Measurements from ENCODE around the gene FRMPD4. TPM values are rescaled to one million over a fixed set of nuclear protein-coding genes. Genes with fewer than 3 reads are reported as not detected.

FRMPD4 gene
- polyA plus RNA-seq, 6 donors from 2014 or later = not detected

- H3K36me3 Mint-ChIP-seq = no peaks in the 10 kb centered on the region
- H3K27me3 Mint-ChIP-seq = peaks cover 0 to 28% (median 0%) of the 10 kb centered on the region in 3 donors
- ATAC-seq (ENCODE audit: low read depth in 2 of 2) (no peak), DNase-seq (no peak)
- no peak overlapping the region for H3K27ac Mint-ChIP-seq
- H3K4me3 Mint-ChIP-seq = no peak overlapping the region
- no peaks in the 10 kb centered on the region for H3K4me1 Mint-ChIP-seq
- peaks cover 0 to 9% (median 0%) of the 10 kb centered on the region in 7 donors for H3K9me3 Mint-ChIP-seq
Observed at GRCh38 chrX:12322031-12322430, 183.8 kb downstream of the FRMPD4 start.

DNA sequence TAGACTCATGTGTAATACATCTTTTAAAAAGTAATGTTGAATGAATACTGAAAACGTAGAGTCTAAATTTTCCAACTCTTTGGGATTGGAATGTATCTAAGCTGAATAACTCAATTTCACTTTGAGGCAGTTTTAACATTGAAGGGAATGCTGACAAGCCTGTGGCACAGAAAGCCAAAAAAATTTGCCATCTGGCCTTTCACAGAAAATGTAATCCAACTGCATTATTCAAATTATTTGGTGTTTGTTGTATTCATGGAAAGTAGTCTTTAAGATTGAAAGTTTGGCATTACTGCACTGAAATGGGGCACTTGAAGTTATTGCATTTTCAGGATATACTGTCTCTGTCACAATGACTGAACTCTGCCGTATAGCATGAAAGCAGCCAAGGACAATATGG lies 186.9 kb downstream of the FRMPD4 start:
- DNase-seq (no peak), ATAC-seq (ENCODE audit: low read depth in 2 of 2) (no peak)
- Mint-ChIP-seq H3K4me3 (no peak overlapping the region), H3K36me3 (no peaks in the 10 kb centered on the region), H3K9me3 (peaks cover 0 to 9% (median 0%) of the 10 kb centered on the region in 7 donors), H3K27ac (no peak overlapping the region), H3K4me1 (no peaks in the 10 kb centered on the region), H3K27me3 (peaks cover 0 to 26% (median 4%) of the 10 kb centered on the region in 3 donors)

DNA sequence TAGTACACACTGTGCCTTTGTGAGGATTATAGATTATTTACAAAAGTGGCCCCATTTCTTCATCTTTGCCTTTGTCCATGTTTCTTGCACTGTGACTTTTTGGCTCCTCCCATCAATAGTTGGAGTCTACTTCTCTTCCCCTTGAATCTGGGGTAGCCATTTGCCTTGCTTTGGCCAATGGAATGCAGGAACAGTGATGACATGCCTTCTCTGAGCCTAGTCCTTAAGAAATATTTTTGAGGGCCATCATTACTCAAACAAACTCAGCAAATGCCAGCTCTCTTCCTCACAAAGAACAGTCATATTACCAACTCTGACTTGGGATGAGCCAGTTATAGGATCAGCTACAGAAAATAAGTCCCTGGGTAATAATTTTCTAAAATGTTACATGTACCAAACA lies 189.6 kb downstream of the FRMPD4 start:
- no peak for ATAC-seq (ENCODE audit: low read depth in 2 of 2)

DNA sequence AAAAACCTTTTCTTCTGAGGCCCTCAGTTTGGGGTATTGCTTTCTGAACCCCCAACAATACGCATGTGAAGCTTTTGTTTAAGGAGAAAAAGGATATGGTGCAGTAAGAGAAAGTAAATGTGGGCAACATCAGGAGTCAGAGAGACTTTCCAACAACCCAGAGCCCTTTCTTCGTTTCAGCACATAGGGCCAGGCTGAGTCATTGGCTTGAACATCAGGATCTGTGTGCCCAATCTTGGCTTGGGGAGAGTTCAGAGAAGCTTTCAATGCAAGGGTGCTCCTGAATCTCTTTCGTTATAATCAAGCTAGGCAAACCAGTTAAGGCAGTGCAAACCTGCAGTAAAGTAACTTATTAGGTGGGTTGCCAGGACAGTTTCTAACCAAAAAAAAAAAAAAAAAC lies 191.2 kb downstream of the FRMPD4 start:
- H3K4me1 Mint-ChIP-seq = no peaks in the 10 kb centered on the region
- no peak for DNase-seq
- H3K36me3 Mint-ChIP-seq = no peaks in the 10 kb centered on the region
- no peak for ATAC-seq (ENCODE audit: low read depth in 2 of 2)
- peaks cover 0 to 4% (median 0%) of the 10 kb centered on the region in 7 donors for H3K9me3 Mint-ChIP-seq
- no peak overlapping the region for H3K27ac Mint-ChIP-seq
- peaks cover 0 to 17% (median 4%) of the 10 kb centered on the region in 3 donors for H3K27me3 Mint-ChIP-seq
- H3K4me3 Mint-ChIP-seq = no peak overlapping the region

More for the DNA sequence above, 189.6 kb downstream of the FRMPD4 start:
- Mint-ChIP-seq H3K4me1 (no peaks in the 10 kb centered on the region), H3K27ac (no peak overlapping the region), H3K27me3 (peaks cover 0 to 17% (median 4%) of the 10 kb centered on the region in 3 donors), H3K4me3 (no peak overlapping the region), H3K9me3 (peaks cover 0 to 4% (median 0%) of the 10 kb centered on the region in 7 donors), H3K36me3 (no peaks in the 10 kb centered on the region)
- DNase-seq = no peak

GRCh38 chrX:12330841-12331240 lies 192.6 kb downstream of the FRMPD4 start:
- ATAC-seq (ENCODE audit: low read depth in 2 of 2) (no peak), DNase-seq (no peak)
- Mint-ChIP-seq H3K4me3 (no peak overlapping the region), H3K27me3 (peaks cover 0 to 17% (median 4%) of the 10 kb centered on the region in 3 donors), H3K4me1 (no peaks in the 10 kb centered on the region), H3K9me3 (peaks cover 0 to 6% (median 0%) of the 10 kb centered on the region in 7 donors), H3K36me3 (no peaks in the 10 kb centered on the region), H3K27ac (no peak overlapping the region)

- Mint-ChIP-seq H3K9me3 (peaks cover 0 to 6% (median 0%) of the 10 kb centered on the region in 7 donors), H3K27ac (no peak overlapping the region), H3K4me1 (no peaks in the 10 kb centered on the region), H3K27me3 (peaks cover 0 to 20% (median 11%) of the 10 kb centered on the region in 3 donors), H3K36me3 (no peaks in the 10 kb centered on the region), H3K4me3 (no peak overlapping the region)
- DNase-seq = no peak
- ATAC-seq (ENCODE audit: low read depth in 2 of 2) = no peak
Observed at GRCh38 chrX:12332786-12333347, 194.6 kb downstream of the FRMPD4 start.

DNA sequence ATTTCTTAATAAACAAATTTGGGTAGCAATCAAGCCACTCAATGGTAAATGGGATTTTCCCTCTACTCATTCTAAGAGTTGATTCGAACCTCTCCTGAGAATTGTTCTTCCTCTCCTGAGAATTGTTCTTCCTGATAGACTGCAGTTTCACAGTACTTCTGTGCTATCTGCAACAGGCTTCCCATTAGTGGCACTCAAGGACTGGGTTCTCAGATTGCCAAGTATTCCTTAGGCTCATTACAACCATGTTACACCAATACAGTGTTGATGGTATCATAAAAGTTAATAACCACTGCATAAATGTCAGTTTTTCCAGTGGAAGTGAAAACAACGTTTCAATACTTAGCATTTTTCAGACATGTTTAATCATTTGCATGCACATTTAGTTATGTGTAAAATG lies 201.6 kb downstream of the FRMPD4 start:
- DNase-seq (no peak), ATAC-seq (ENCODE audit: low read depth in 2 of 2) (no peak)
- Mint-ChIP-seq H3K27me3 (peaks cover 7 to 39% (median 7%) of the 10 kb centered on the region in 3 donors), H3K4me3 (no peak overlapping the region), H3K9me3 (peaks cover 0 to 7% (median 2%) of the 10 kb centered on the region in 7 donors), H3K27ac (no peak overlapping the region), H3K36me3 (no peaks in the 10 kb centered on the region), H3K4me1 (no peaks in the 10 kb centered on the region)

- Mint-ChIP-seq H3K4me1 (no peaks in the 10 kb centered on the region), H3K27ac (no peak overlapping the region)
- no peak for ATAC-seq (ENCODE audit: low read depth in 2 of 2)
Observed at GRCh38 chrX:12344954-12345353, 206.7 kb downstream of the FRMPD4 start.

DNA sequence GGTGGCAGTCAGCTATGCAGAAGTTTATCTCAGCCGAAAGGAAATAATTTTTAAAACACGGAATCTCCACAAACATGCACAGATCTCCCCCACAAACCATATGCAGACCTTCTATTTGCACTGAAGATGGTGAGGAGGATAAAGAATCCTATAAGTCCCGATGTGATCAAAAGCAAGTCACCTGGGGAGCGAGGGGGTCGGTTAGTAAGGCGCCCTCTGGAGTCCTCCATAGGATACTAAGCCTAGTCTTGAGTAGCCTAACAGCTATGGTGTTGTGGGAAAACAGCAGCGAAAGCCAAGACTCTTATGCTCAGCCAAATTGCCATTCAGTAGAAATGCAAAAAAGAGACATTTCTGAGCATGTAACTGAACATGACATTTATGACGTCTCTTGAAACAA lies 210.9 kb downstream of the FRMPD4 start:
- Mint-ChIP-seq H3K4me1 (no peaks in the 10 kb centered on the region), H3K36me3 (no peaks in the 10 kb centered on the region), H3K27me3 (peaks cover 0 to 12% (median 0%) of the 10 kb centered on the region in 3 donors), H3K4me3 (no peak overlapping the region), H3K9me3 (peaks cover 0 to 5% (median 2%) of the 10 kb centered on the region in 7 donors), H3K27ac (no peak overlapping the region)
- DNase-seq = no peak
- ATAC-seq (ENCODE audit: low read depth in 2 of 2) = no peak

More at GRCh38 chrX:12344954-12345353, 206.7 kb downstream of the FRMPD4 start:
- peaks cover 0 to 5% (median 1%) of the 10 kb centered on the region in 7 donors for H3K9me3 Mint-ChIP-seq
- no peak for DNase-seq
- H3K27me3 Mint-ChIP-seq = peaks cover 0 to 33% (median 7%) of the 10 kb centered on the region in 3 donors
- H3K36me3 Mint-ChIP-seq = no peaks in the 10 kb centered on the region
- H3K4me3 Mint-ChIP-seq = no peak overlapping the region

- no peak for ATAC-seq (ENCODE audit: low read depth in 2 of 2)
- H3K4me1 Mint-ChIP-seq = no peaks in the 10 kb centered on the region
- H3K27me3 Mint-ChIP-seq = no peaks in the 10 kb centered on the region
Observed at GRCh38 chrX:12352922-12353321, 214.6 kb downstream of the FRMPD4 start.

GRCh38 chrX:12360383-12360782 lies 222.1 kb downstream of the FRMPD4 start:
- H3K27ac Mint-ChIP-seq = no peak overlapping the region
- no peaks in the 10 kb centered on the region for H3K27me3 Mint-ChIP-seq
- ATAC-seq (ENCODE audit: low read depth in 2 of 2) = no peak
- H3K4me3 Mint-ChIP-seq = no peak overlapping the region
- DNase-seq = no peak
- H3K9me3 Mint-ChIP-seq = peaks cover 0 to 4% (median 0%) of the 10 kb centered on the region in 7 donors
- H3K4me1 Mint-ChIP-seq = no peaks in the 10 kb centered on the region
- H3K36me3 Mint-ChIP-seq = no peaks in the 10 kb centered on the region

More at GRCh38 chrX:12352922-12353321, 214.6 kb downstream of the FRMPD4 start:
- Mint-ChIP-seq H3K4me3 (no peak overlapping the region), H3K36me3 (no peaks in the 10 kb centered on the region), H3K27ac (no peak overlapping the region), H3K9me3 (peaks cover 0 to 4% (median 2%) of the 10 kb centered on the region in 7 donors)
- no peak for DNase-seq

- Mint-ChIP-seq H3K27me3 (peaks cover 0 to 4% (median 0%) of the 10 kb centered on the region in 3 donors), H3K4me1 (no peaks in the 10 kb centered on the region), H3K4me3 (no peak overlapping the region), H3K36me3 (no peaks in the 10 kb centered on the region), H3K27ac (no peak overlapping the region), H3K9me3 (peaks cover 0 to 4% (median 0%) of the 10 kb centered on the region in 7 donors)
- DNase-seq (no peak), ATAC-seq (ENCODE audit: low read depth in 2 of 2) (no peak)
Observed at GRCh38 chrX:12360986-12361598, 222.8 kb downstream of the FRMPD4 start.

GRCh38 chrX:12363216-12363615 lies 224.9 kb downstream of the FRMPD4 start:
- Mint-ChIP-seq H3K4me3 (no peak overlapping the region), H3K36me3 (no peaks in the 10 kb centered on the region), H3K9me3 (peaks cover 0 to 6% (median 1%) of the 10 kb centered on the region in 7 donors), H3K27ac (peak overlapping the region in 1 of 6 donors; percentile 84), H3K27me3 (peaks cover 0 to 16% (median 4%) of the 10 kb centered on the region in 3 donors), H3K4me1 (no peaks in the 10 kb centered on the region)
- DNase-seq (no peak), ATAC-seq (ENCODE audit: low read depth in 2 of 2) (no peak)

DNA sequence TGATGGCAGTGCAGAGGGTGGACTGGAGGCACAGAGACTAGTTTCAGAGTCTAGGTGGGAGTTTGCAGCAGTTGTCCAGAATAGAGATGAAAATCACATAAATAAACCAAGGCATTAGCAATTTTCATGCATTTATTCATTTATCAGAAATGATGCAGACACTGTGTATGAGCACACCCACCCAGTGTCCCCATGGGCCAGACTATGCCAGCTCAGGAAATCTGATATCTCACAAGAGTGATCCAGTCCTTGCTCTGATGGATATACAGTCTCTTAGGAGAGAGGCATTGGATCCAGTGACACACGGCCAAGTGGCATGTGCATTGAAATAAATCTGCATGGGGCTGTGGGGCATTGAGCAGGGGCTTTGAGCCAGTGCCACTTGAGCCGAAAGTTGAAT lies 228.2 kb downstream of the FRMPD4 start:
- peaks cover 0 to 6% (median 1%) of the 10 kb centered on the region in 7 donors for H3K9me3 Mint-ChIP-seq
- H3K27me3 Mint-ChIP-seq = peaks cover 0 to 16% (median 8%) of the 10 kb centered on the region in 3 donors
- H3K4me3 Mint-ChIP-seq = no peak overlapping the region
- H3K36me3 Mint-ChIP-seq = no peaks in the 10 kb centered on the region
- no peak for ATAC-seq (ENCODE audit: low read depth in 2 of 2)
- no peak for DNase-seq
- no peaks in the 10 kb centered on the region for H3K4me1 Mint-ChIP-seq
- H3K27ac Mint-ChIP-seq = no peak overlapping the region
